HG03095 (cell line): ENCODE data around the gene ACOX3.

Experiments used
- ATAC-seq: cut with Tn5 transposase; IDR thresholded peaks from one replicate; pipeline ENCODE4 v1.9.1; 2021; ENCODE audit warnings: moderate library complexity; ENCODE audit not compliant: unreplicated experiment

ACOX3 gene

GRCh38 chr4:8468746-8469535 lies 28.4 kb upstream of the ACOX3 start:
- no peak for ATAC-seq

- ATAC-seq, result no peak
Measured at GRCh38 chr4:8467016-8467415, 26.5 kb upstream of the ACOX3 start.

GRCh38 chr4:8465615-8466611 lies 25.4 kb upstream of the ACOX3 start:
- no peak for ATAC-seq

GRCh38 chr4:8464381-8464780 lies 23.9 kb upstream of the ACOX3 start:
- no peak for ATAC-seq

- no peak for ATAC-seq
Measured at GRCh38 chr4:8463811-8464210, 23.3 kb upstream of the ACOX3 start.

- ATAC-seq, result no peak
Measured at GRCh38 chr4:8461616-8462015, 21.1 kb upstream of the ACOX3 start.

GRCh38 chr4:8461086-8461485 lies 20.6 kb upstream of the ACOX3 start:
- no peak for ATAC-seq

GRCh38 chr4:8459867-8460445 lies 19.4 kb upstream of the ACOX3 start:
- ATAC-seq, result no peak

GRCh38 chr4:8457646-8458252 lies 17.2 kb upstream of the ACOX3 start:
- ATAC-seq, result no peak

- no peak for ATAC-seq
Measured at GRCh38 chr4:8453957-8454356, 13.4 kb upstream of the ACOX3 start.

- no peak for ATAC-seq
Measured at GRCh38 chr4:8451440-8452182, 11.1 kb upstream of the ACOX3 start.

- no peak for ATAC-seq
Measured at GRCh38 chr4:8446122-8446521, 5.6 kb upstream of the ACOX3 start.

- no peak for ATAC-seq
Measured at GRCh38 chr4:8443801-8444200, 3.3 kb upstream of the ACOX3 start.

GRCh38 chr4:8442596-8443358 lies 2.3 kb upstream of the ACOX3 start:
- no peak for ATAC-seq

- no peak for ATAC-seq
Measured at GRCh38 chr4:8441499-8442091, 1.1 kb upstream of the ACOX3 start.

GRCh38 chr4:8439914-8440491 lies 520 bp downstream of the ACOX3 start:
- ATAC-seq, result peak; percentile 22

- ATAC-seq, result no peak
Measured at GRCh38 chr4:8439168-8439567, 1.4 kb downstream of the ACOX3 start.

- no peak for ATAC-seq
Measured at GRCh38 chr4:8438743-8439142, 1.8 kb downstream of the ACOX3 start.

GRCh38 chr4:8437281-8437680 lies 3.2 kb downstream of the ACOX3 start:
- no peak for ATAC-seq
